Measurements from ENCODE around the gene ZNF213.
A peak's percentile ranks its signal among the peaks of the same experiment; 100 is the strongest.
"Not testable (repeated sequence)": the region's sequence is repeated elsewhere in the genome, so short reads cannot be mapped to it uniquely, and the experiment has no call there.

ZNF213 gene

GRCh38 chr16:3170440-3171180 is 35.8 kb downstream of the ZNF213 start:
- no peaks in the 10 kb centered on the region for H3K36me3 ChIP-seq (ENCODE audit: control insufficient read depth, insufficient read depth, low read length)
- peaks cover 42% of the 10 kb centered on the region for H3K4me1 ChIP-seq (ENCODE audit: control insufficient read depth, insufficient read depth, low read length, poor library complexity, severe bottlenecking)
- no peaks in the 10 kb centered on the region for H3K9me3 ChIP-seq (ENCODE audit: control insufficient read depth, low read length)
- H3K4me3 ChIP-seq (ENCODE audit: insufficient read depth, low read depth, low read length, poor library complexity, severe bottlenecking): peak overlapping the region; percentile 46
- no peak overlapping the region for H3K27ac ChIP-seq (ENCODE audit: insufficient read depth, low read length, poor library complexity, severe bottlenecking)
- peaks cover 23% of the 10 kb centered on the region for H3K27me3 ChIP-seq (replicated peaks; ENCODE audit: control insufficient read depth, insufficient read depth, low read length, poor library complexity, severe bottlenecking)
- DNase-seq: no peak

GRCh38 chr16:3171181-3171854 is 36.5 kb downstream of the ZNF213 start:
- Histone ChIP-seq H3K27ac (ENCODE audit: insufficient read depth, low read length, poor library complexity, severe bottlenecking) (no peak overlapping the region), H3K36me3 (ENCODE audit: control insufficient read depth, insufficient read depth, low read length) (no peaks in the 10 kb centered on the region), H3K27me3 (replicated peaks; ENCODE audit: control insufficient read depth, insufficient read depth, low read length, poor library complexity, severe bottlenecking) (peaks cover 30% of the 10 kb centered on the region), H3K9me3 (ENCODE audit: control insufficient read depth, low read length) (no peaks in the 10 kb centered on the region), H3K4me1 (ENCODE audit: control insufficient read depth, insufficient read depth, low read length, poor library complexity, severe bottlenecking) (peaks cover 40% of the 10 kb centered on the region), H3K4me3 (ENCODE audit: insufficient read depth, low read depth, low read length, poor library complexity, severe bottlenecking) (peak overlapping the region; percentile 46)
- peak; percentile 31 to 63 (median 55) for DNase-seq

- Histone ChIP-seq H3K9me3 (ENCODE audit: control insufficient read depth, low read length) (no peaks in the 10 kb centered on the region), H3K4me3 (ENCODE audit: insufficient read depth, low read depth, low read length, poor library complexity, severe bottlenecking) (peak overlapping the region; percentile 30), H3K27ac (ENCODE audit: insufficient read depth, low read length, poor library complexity, severe bottlenecking) (no peak overlapping the region), H3K27me3 (replicated peaks; ENCODE audit: control insufficient read depth, insufficient read depth, low read length, poor library complexity, severe bottlenecking) (peaks cover 31% of the 10 kb centered on the region), H3K36me3 (ENCODE audit: control insufficient read depth, insufficient read depth, low read length) (no peaks in the 10 kb centered on the region), H3K4me1 (ENCODE audit: control insufficient read depth, insufficient read depth, low read length, poor library complexity, severe bottlenecking) (peaks cover 40% of the 10 kb centered on the region)
- no peak for DNase-seq
Measured at GRCh38 chr16:3171855-3172593, 37.2 kb downstream of the ZNF213 start.

GRCh38 chr16:3173892-3174617 is 39.2 kb downstream of the ZNF213 start:
- no peak overlapping the region for H3K27ac ChIP-seq (ENCODE audit: insufficient read depth, low read length, poor library complexity, severe bottlenecking)
- H3K9me3 ChIP-seq (ENCODE audit: control insufficient read depth, low read length): no peaks in the 10 kb centered on the region
- no peak for DNase-seq
- no peaks in the 10 kb centered on the region for H3K36me3 ChIP-seq (ENCODE audit: control insufficient read depth, insufficient read depth, low read length)
- H3K27me3 ChIP-seq (replicated peaks; ENCODE audit: control insufficient read depth, insufficient read depth, low read length, poor library complexity, severe bottlenecking): peaks cover 33% of the 10 kb centered on the region
- H3K4me3 ChIP-seq (ENCODE audit: insufficient read depth, low read depth, low read length, poor library complexity, severe bottlenecking): no peak overlapping the region
- H3K4me1 ChIP-seq (ENCODE audit: control insufficient read depth, insufficient read depth, low read length, poor library complexity, severe bottlenecking): peaks cover 40% of the 10 kb centered on the region

GRCh38 chr16:3174618-3175148 is 39.9 kb downstream of the ZNF213 start:
- no peak for DNase-seq
- H3K27ac ChIP-seq (ENCODE audit: insufficient read depth, low read length, poor library complexity, severe bottlenecking): no peak overlapping the region

GRCh38 chr16:3175157-3176093 is 40.6 kb downstream of the ZNF213 start:
- Histone ChIP-seq H3K27me3 (replicated peaks; ENCODE audit: control insufficient read depth, insufficient read depth, low read length, poor library complexity, severe bottlenecking) (peaks cover 40% of the 10 kb centered on the region), H3K4me1 (ENCODE audit: control insufficient read depth, insufficient read depth, low read length, poor library complexity, severe bottlenecking) (peaks cover 37% of the 10 kb centered on the region), H3K36me3 (ENCODE audit: control insufficient read depth, insufficient read depth, low read length) (no peaks in the 10 kb centered on the region), H3K4me3 (ENCODE audit: insufficient read depth, low read depth, low read length, poor library complexity, severe bottlenecking) (no peak overlapping the region), H3K27ac (ENCODE audit: insufficient read depth, low read length, poor library complexity, severe bottlenecking) (no peak overlapping the region), H3K9me3 (ENCODE audit: control insufficient read depth, low read length) (no peaks in the 10 kb centered on the region)
- DNase-seq: no peak

More at GRCh38 chr16:3174618-3175148, 39.9 kb downstream of the ZNF213 start:
- H3K4me1 ChIP-seq (ENCODE audit: control insufficient read depth, insufficient read depth, low read length, poor library complexity, severe bottlenecking): peaks cover 40% of the 10 kb centered on the region
- peaks cover 33% of the 10 kb centered on the region for H3K27me3 ChIP-seq (replicated peaks; ENCODE audit: control insufficient read depth, insufficient read depth, low read length, poor library complexity, severe bottlenecking)
- no peaks in the 10 kb centered on the region for H3K9me3 ChIP-seq (ENCODE audit: control insufficient read depth, low read length)
- no peaks in the 10 kb centered on the region for H3K36me3 ChIP-seq (ENCODE audit: control insufficient read depth, insufficient read depth, low read length)
- H3K4me3 ChIP-seq (ENCODE audit: insufficient read depth, low read depth, low read length, poor library complexity, severe bottlenecking): no peak overlapping the region

- DNase-seq: no peak
- Histone ChIP-seq H3K4me3 (ENCODE audit: insufficient read depth, low read depth, low read length, poor library complexity, severe bottlenecking) (no peak overlapping the region), H3K4me1 (ENCODE audit: control insufficient read depth, insufficient read depth, low read length, poor library complexity, severe bottlenecking) (peaks cover 23% of the 10 kb centered on the region), H3K27ac (ENCODE audit: insufficient read depth, low read length, poor library complexity, severe bottlenecking) (no peak overlapping the region), H3K9me3 (ENCODE audit: control insufficient read depth, low read length) (no peaks in the 10 kb centered on the region), H3K36me3 (ENCODE audit: control insufficient read depth, insufficient read depth, low read length) (no peaks in the 10 kb centered on the region), H3K27me3 (replicated peaks; ENCODE audit: control insufficient read depth, insufficient read depth, low read length, poor library complexity, severe bottlenecking) (peaks cover 57% of the 10 kb centered on the region)
Measured at GRCh38 chr16:3179651-3180050, 44.8 kb downstream of the ZNF213 start.

GRCh38 chr16:3180445-3180878 is 45.6 kb downstream of the ZNF213 start:
- H3K27ac ChIP-seq (ENCODE audit: insufficient read depth, low read length, poor library complexity, severe bottlenecking): no peak overlapping the region
- no peak for DNase-seq

GRCh38 chr16:3182293-3182607 is 47.4 kb downstream of the ZNF213 start:
- H3K9me3 ChIP-seq (ENCODE audit: control insufficient read depth, low read length); DNase-seq; H3K27ac ChIP-seq (ENCODE audit: insufficient read depth, low read length, poor library complexity, severe bottlenecking); H3K4me3 ChIP-seq (ENCODE audit: insufficient read depth, low read depth, low read length, poor library complexity, severe bottlenecking); H3K36me3 ChIP-seq (ENCODE audit: control insufficient read depth, insufficient read depth, low read length): not testable (repeated sequence)
- H3K4me1 ChIP-seq (ENCODE audit: control insufficient read depth, insufficient read depth, low read length, poor library complexity, severe bottlenecking): peaks cover 15% of the 10 kb centered on the region
- peaks cover 41% of the 10 kb centered on the region for H3K27me3 ChIP-seq (replicated peaks; ENCODE audit: control insufficient read depth, insufficient read depth, low read length, poor library complexity, severe bottlenecking)

More at GRCh38 chr16:3180445-3180878, 45.6 kb downstream of the ZNF213 start:
- Histone ChIP-seq H3K36me3 (ENCODE audit: control insufficient read depth, insufficient read depth, low read length) (no peaks in the 10 kb centered on the region), H3K27me3 (replicated peaks; ENCODE audit: control insufficient read depth, insufficient read depth, low read length, poor library complexity, severe bottlenecking) (peaks cover 49% of the 10 kb centered on the region), H3K9me3 (ENCODE audit: control insufficient read depth, low read length) (no peaks in the 10 kb centered on the region), H3K4me1 (ENCODE audit: control insufficient read depth, insufficient read depth, low read length, poor library complexity, severe bottlenecking) (peaks cover 15% of the 10 kb centered on the region), H3K4me3 (ENCODE audit: insufficient read depth, low read depth, low read length, poor library complexity, severe bottlenecking) (no peak overlapping the region)

Data from effector memory CD4-positive, alpha-beta T cell (primary cell).